SKM-1 treated with dmso at 0.1 percent for 144 hours (cell line): ENCODE data around the gene SDCCAG8.

Source experiments
- DNase-seq: peaks from one replicate; lab custom pipeline; 2025; ENCODE audit not compliant: unreplicated experiment; lab: John Stamatoyannopoulos, UW

Gene SDCCAG8

DNA sequence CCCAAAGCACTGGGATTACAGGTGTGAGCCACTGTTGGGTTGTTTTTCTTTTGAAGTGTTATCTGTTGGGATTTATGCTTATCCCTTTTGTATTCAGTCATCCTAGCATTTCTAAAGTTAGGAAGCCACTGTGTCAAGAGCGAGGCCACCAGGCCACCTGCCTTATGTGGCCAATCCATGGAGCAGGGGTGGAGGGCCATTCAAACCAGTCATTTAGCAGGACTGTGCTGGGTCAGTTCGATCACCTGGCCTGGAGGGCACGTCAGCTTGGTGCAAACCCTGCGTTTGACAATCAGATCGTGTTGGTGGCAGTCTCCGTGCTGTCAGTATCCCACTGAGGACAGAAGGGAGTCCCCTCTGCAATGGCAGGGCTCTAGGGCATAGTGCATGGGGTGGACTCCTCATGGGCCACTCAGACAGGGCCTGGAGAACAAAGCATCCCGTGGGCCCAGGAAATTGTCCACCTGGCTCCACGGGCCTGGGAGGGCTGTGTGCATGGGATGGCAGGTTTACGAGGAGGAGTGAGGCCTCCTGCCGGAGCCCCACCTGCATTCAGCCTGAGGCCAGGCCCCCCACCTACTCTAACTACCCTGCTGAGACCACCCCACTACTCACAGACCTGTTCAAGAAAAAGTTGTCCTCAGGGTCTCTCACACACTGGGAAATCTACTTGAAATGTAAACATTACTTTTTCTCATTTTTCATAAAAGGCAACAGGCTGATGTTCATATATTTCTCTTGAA is 242.3 kb downstream of the SDCCAG8 start:
- DNase-seq = no peak

DNA sequence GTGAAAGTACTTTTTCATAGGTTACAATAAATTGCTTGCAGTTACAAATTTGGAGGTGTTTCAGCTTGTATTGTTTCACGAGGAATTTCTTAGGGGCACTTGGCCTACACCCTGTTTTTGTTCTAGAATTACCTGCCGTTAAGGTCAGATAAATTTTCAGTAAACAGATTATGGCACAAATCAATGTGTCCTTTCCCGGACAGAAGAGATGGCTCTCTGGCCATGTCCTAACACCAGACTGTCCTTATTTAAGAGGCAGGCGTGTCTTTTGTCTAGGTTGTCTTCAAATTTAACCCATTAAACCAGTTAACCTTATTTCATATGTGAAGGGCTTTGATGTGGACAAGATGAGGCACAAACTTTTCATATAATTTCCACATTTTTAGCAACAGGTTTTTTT is 243.4 kb downstream of the SDCCAG8 start:
- no peak for DNase-seq

DNA sequence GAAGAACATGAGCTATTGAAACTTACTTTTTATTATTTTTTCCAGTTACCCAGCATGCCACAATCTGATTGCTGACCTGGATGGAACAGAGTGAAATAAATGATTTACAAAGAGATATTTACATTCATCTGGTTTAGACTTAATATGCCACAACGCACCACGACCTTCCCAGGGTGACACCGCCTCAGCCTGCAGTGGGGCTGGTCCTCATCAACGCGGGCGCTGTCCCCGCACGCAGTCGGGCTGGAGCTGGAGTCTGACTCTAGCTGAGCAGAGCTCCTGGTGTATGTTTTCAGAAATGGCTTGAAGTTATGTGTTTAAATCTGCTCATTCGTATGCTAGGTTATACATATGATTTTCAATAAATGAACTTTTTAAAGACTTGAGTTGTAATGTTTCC is 243.9 kb downstream of the SDCCAG8 start:
- no peak for DNase-seq

DNA sequence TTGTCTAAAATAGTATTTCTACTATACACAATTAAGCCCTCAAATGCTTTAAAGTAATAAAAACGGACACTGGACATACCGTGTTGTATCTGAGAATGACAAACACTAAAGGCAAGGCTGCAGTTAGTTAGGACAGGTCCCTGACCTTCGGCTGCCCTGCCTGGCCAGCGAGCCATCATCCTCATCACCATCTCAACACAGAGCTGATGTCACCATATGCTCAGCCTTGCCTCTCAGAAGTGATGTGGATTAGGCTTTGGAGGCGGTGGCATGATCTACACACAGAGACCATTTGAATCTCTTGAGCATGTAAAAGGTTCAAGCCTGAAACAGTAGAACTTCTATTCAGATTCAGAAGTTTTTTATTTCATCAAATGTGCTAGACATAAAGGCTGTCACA is 244.7 kb downstream of the SDCCAG8 start:
- no peak for DNase-seq

DNA sequence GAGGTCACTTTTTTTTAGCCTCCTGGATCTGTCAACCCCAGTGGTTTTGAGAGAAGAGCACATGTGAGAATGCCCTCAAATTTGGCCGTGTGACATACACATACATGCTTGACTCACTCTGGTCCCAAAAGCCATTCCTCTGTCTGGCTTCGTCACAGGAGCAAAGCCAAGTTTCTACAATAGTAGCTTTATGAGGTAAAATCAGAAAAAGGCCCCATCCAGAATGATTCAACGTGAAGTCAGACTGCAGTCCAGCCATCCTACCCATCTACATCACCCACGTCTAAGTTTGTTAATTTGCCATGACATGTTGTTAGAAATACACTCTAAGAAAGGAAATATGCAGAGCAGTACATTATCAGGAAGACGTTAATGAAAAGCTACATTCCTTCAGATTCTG is 245.2 kb downstream of the SDCCAG8 start:
- no peak for DNase-seq

DNA sequence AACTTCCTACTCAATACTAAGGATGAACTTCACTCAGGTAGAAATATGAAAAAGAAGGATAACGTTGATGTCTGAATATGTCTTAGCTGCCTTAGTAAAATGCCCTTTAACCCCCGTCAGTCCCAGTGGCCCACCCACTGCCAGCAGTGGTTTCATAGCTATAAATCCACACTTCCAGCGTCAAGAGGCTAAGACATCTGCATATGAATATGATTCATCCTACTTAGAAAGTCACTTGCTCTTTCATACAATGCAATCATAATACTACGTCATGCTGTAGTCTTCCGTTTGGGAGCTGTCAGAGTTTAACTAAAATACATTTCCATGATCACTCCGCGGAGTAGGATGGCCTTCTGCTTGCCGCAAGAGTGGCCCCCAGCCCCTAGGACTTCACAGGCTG is 247.3 kb downstream of the SDCCAG8 start:
- DNase-seq = no peak

DNA sequence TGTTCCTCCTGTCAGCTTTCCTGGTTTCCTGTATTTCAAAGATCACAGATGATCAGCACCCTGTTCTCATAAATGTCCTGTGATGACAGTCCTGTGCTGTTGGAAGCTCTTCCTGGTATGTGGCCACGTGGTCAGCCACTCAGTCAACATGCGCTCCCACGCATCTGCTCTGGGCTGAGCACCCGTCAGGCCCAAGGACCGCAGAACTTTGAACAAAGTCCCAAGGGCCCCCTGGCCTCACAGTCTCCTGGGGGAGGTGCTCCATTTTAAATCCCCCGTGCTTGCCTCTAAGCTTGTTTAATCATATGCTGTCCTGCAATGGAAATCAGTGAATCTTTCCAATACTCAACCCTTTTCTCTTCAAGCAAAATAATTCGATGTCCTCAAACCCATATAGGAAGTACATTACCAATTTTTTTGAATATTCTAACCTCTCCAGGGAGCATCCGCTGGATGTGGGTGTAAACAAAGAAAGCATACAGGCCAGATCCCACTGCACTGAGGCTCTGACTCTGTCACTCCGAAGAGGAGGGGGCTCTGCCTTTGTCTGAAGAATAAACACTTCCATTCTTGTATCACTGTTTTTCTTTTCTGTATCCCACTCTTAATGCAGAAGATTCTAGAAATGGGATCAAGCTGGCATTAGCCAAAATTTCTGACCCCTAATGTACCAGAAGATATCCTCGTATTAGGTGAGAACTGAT is 250.3 kb downstream of the SDCCAG8 start:
- no peak for DNase-seq

DNA sequence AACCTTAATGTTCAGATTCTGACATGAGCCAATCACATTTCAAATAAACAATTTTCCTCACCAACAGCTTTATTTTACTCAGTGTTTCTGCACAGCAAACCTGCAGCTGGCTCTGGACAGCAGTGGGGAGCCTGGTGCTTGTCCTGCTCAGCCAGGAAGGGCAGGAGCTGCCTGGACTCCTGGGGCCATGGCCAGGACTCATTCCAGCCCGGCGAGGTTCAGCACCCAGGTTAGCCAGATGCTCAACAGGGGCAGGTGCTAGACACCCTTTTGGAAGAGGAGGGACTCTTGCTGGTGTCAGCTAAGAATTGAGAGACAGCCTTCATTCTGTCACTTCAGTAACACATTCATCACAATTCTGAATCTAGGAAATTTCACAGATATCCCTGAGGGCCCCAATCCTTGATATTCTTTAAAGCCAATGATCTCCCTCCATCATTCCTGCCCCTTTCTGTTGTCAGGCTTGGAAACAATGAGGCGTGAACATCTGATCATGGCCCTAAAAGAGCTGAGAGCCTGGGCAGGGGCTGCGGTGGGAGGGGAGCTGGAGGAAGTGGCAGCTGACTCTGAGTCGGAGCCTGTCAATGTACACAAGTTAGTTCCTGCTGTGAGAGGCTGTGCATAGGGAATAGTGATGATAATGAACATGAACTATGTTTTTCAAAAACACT is 251.3 kb downstream of the SDCCAG8 start:
- DNase-seq = no peak

DNA sequence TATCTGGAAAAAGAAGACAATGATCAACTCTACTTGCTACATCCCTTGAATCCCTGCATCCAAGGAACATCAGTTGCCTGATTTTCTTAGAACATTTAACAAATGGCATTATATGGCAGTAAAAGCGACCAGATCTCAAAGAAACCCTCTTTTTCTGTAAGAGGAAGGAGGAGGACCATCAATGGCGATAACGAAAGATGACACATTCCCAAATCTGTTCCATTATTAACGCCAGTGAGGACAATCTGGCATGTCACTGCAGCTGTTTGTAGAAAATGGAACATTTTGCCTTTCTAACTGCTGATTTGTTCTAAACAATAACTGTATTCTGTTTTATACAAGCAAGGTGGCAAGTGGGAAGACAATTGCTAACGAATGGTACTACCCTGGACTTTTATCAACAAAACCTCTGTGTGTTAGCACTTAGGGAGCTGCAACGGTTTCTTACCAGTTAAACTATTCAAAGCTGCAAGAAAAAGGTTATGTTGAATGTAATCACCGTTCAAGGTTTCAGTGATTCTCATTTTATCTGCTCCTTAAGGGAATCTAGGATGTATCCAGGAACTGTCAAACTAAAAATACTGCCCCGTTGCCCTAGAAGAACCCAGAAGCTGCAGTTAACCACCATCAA is 251.9 kb downstream of the SDCCAG8 start:
- no peak for DNase-seq

DNA sequence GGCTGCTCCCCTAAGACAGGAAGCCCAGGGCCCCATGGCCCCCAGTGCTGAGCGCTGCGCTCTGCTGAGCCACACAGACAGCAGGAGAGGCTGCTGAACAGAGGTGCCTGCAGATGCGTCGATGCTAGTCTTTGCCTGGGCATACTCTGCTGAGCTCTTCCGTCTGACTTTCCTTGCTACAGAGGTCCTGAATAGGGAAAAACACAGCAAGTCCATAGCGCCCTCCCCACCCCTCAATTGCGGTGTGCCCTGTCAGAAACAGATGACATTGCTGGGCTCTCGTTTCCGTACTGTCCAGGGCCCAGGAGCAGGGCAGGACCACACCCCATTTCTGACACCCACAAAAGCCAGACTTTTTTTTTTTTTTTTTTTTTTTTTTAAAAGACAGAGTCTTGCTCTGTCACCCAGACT is 252.5 kb downstream of the SDCCAG8 start:
- no peak for DNase-seq

DNA sequence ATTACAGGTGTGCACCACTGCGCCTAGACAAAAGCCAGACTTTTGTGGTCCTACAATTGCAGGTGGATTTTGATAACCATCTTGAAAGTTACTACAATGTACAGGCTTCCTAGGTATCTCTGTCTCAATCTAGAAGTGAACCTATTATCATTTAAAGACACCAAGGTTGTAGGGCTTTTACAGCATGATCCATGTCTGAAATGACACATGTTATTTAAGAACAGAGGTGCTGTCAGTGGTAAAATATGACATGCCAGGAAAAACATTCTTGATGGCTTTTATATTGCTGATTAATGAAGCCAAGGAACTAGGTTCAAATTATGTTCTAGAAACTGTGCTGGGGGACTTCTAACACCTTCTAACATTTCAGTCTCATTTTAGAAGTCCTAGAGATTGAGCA is 253.1 kb downstream of the SDCCAG8 start:
- no peak for DNase-seq

DNA sequence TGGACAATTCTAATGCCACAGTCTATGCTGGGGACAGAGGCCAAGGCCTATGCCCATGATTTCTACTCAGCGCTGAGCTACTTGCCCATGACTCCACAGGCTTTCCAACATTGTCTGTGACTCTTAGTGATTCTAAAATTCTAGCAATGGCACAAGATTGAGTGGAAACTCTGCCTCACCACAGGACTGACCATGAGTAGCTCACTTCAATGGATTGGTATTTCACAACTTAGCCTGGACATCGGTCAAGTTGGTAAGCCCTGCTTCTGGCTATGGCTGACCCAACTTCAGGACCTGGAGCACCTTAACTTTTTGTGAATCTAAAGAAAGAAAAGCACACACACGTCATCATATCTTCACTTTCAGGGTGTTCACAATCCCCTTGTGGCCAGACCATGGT is 255.1 kb downstream of the SDCCAG8 start:
- DNase-seq = no peak

DNA sequence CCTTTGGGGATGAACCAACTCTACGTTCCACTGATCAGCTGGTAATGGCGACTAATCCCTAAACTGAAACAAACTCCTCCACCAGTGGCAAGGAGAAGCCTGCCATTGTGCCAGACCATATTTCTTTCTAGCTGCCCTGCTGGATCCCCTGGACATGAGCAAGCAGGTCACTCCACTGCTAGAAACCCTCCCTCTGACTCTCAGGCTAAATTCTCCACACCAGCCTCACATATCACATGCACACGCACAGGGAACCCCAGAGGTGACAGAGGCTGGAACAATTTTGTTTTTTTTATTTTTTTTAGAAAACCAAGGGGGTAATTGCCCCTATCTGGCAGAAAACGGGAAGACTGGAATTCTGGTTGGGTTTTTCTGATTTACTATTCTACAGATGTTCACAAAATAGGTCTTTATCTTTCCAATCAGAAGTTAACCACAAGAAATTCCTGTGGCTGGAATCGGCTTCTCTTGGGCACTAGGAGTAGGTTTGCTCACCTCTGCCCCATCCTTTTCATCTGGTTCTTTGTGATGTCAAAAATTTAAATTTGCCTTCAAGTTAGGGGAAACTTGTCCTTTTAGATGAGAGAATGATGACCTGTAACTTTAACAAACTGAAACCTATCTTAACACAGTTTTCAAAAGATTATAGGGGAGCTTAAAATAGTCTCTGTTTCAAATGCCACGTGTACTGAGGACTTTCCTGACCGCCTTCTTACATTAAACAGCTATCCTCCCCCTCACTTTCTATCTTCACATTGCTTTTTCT is 258.1 kb downstream of the SDCCAG8 start:
- DNase-seq = no peak

DNA sequence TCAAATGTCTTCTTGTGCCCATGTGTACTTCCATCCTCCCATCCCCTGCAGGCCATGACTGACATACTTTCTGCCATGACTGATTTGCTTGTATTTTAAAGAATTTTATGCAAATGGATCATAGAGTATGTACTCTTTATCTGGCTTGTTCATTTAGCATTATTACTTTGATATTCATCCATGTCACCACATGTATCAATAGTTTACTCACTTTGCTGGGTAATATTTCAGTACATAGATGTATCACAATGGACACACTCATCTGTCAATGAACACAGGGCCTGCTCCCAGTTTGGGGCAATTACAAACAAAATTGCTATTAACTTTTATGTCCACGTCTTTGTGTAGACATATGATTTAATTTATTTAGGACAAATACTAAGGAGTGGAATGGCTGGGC is 259.1 kb downstream of the SDCCAG8 start:
- no peak for DNase-seq

DNA sequence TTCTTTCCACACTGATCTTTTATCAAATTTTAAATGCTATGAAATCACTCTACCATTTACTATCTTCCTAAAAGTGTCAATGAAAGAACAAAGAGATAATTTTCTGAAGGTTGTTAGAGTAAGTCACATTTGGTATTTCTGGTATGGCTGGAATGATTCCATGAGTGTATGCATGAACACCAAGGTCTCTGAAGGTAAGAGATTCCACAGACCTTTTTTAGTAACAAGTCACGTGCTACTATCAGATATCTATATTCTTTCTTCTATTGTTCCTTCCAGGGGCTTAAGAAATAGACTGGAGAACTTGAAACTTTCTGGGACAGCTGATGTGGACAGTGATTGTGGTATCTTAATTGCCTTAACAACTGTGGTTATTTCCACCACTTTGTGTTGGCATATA is 265.0 kb downstream of the SDCCAG8 start:
- DNase-seq = no peak

DNA sequence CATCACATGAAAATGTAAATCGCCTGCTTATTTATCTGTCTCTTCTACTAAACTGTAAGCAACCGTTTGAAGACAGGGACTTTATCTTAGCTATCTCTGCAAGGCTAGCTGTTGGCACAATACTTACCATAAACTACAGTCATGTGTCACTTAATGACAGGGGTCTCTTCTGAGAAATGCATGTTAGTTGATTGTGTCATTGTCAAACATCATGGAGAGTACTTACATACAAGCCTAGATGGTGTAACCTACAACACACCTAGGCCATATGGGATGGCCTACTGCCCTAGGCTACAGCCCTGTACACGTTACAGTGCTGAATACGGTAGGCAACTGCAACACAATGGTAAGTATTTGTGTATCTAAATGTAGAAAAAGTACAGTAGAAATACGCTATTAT is 267.9 kb downstream of the SDCCAG8 start:
- no peak for DNase-seq

DNA sequence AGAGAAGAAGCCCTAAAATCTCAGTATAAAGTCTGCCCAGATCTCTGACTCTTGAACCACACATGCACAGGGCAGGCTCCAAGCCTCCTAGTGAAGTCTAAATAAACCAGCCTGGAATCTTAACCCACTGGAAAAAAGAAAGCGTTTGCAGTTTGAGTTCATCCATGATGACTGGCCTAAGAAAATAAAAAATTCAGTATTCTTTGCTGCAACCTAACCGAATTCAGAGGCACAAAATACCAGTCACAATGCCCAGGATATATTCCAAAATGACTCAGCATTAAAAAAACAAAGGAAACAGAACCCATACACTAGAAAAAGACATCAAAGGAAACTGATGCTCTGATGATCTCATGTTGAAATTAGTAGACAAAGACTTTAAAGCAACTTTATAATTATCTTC is 269.2 kb downstream of the SDCCAG8 start:
- DNase-seq = no peak

DNA sequence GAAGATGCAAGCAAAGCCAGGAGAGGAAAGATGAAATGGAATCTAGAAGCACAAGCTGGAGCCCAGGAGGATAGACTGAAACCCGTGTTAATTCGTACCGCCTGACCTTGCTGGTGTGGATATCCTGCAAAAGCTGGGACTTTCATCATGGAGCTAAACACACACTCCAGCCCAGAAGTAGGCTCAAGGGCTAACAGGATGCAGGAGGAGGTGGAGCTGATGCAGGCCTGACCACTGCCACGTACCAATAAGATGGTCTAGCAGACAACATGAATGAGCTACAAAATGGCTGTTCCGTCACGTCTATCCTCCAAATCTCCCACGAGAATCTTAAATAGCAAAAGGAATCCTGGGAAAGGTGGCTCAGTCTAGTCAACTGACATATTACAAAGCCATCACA is 270.3 kb downstream of the SDCCAG8 start:
- no peak for DNase-seq

DNA sequence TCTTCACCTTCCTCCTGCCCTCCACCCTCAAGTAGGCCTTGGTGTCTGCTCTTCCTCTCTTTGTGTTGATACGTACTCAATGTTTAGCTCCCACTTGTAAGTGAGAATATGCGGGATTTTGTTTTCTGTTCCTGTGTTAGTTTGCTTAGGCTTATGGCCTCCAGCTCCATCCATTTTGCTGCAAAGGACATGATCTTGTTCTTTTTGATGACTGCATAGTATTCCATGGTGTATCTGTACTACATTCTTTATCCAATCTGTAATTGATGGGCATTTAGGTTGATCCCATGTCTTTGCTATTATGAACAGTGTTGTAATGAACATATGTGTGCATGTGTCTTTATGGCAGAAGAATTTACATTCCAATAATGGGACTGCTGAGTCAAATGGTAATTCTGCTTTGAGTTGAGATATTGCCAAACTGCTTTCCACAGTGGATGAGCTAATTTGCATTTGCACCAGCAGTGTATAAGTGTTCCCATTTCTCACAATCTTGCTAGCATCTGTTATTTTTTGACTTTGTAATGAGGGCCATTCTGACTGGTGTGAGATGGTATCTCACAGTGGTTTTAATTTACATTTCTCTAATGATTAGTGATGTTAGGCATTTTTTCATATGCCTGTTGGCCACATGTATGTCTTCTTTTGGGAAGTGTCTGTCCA is 272.7 kb downstream of the SDCCAG8 start:
- no peak for DNase-seq

DNA sequence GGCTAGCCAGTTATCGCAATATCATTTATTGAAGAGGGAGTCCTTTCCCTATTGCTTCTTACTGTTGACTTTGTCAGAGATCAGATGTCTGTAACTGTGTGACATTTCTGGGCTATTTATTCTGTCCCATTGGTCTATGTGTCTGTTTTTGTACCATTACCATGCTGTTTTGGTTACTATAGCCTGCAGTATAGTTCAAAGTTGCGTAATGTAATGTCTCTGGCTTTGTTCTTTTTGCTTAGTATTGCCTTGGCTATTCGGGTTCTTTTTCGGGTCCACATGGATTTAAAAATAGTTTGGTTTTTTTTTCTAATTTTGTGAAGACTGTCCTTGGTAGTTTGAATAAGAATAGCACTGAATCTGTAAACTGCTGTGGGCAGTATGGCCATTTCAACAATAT is 273.7 kb downstream of the SDCCAG8 start:
- no peak for DNase-seq

DNA sequence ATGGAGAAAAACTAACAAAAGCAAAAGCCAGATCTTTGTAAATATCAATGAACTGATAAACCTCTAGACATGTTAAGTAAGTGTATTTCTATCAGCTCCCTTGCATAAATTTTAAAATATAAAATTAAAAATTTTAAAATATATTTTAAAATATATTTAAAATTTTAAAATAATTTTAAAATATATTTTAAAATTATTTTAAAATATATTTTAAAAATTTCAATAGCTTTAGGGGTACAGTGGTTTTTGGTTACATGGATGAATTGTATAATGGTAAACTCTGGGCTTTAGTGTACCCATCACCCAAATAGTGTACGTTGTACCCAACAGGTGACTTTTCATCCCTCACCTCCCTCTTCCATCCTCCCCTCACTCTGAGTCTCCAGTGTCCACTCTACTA is 279.2 kb downstream of the SDCCAG8 start:
- DNase-seq = no peak
